ENCODE results near the gene NOS1AP. TPM values are rescaled to one million over a fixed set of nuclear protein-coding genes. Genes with fewer than 3 reads are reported as not detected.
A peak's percentile ranks its signal among the peaks of the same experiment; 100 is the strongest.

NOS1AP gene
- polyA plus RNA-seq, 3 donors, result 0.12 TPM; not detected in 2

DNA sequence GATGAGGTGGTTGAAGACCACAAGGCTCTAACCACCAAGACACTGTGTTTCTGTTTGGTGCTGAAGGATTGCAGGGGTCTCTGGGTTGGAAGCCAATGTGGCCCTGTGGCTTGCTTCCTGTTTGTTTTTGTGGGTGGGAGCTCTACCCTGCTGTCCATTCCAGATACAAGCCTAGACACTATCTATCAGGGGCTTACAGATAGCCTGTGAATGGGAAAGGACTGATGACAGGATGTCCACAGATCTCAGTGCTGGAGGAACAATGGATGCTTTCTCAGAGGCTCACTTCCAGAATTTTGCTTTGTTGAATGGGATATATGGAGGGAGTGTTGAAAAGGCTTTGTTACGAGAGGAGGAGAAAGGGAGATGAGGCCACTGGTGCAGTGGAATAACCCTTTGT, 69.7 kb downstream of the NOS1AP start:
- H3K4me1 ChIP-seq (ENCODE audit: control insufficient read depth in 1 of 2, insufficient read depth in 2 of 2, low read length in 2 of 2), result no peaks in the 10 kb centered on the region
- TF ChIP-seq, protein P1, sequence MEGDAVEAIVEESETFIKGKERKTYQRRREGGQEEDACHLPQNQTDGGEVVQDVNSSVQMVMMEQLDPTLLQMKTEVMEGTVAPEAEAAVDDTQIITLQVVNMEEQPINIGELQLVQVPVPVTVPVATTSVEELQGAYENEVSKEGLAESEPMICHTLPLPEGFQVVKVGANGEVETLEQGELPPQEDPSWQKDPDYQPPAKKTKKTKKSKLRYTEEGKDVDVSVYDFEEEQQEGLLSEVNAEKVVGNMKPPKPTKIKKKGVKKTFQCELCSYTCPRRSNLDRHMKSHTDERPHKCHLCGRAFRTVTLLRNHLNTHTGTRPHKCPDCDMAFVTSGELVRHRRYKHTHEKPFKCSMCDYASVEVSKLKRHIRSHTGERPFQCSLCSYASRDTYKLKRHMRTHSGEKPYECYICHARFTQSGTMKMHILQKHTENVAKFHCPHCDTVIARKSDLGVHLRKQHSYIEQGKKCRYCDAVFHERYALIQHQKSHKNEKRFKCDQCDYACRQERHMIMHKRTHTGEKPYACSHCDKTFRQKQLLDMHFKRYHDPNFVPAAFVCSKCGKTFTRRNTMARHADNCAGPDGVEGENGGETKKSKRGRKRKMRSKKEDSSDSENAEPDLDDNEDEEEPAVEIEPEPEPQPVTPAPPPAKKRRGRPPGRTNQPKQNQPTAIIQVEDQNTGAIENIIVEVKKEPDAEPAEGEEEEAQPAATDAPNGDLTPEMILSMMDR (IDR thresholded peaks at IDR 0.05), result no peak
- no peaks in the 10 kb centered on the region for H3K27me3 ChIP-seq (ENCODE audit: control insufficient read depth in 2 of 2, insufficient read depth in 2 of 2, low read length in 2 of 2)
- intact Hi-C loops (cut with micrococcal nuclease), result no loop called here
- H3K9ac ChIP-seq (ENCODE audit: insufficient read depth, low read length, poor library complexity, severe bottlenecking), result no peak overlapping the region
- no CpG with 5 or more reads among the region's 1 CpG for WGBS (ENCODE audit: insufficient coverage)
- no peaks in the 10 kb centered on the region for H3K79me2 ChIP-seq (ENCODE audit: insufficient read depth, low read length)
- H3K27me3 Mint-ChIP-seq (ENCODE audit: low read depth in 3 of 3), result peaks cover 6 to 9% (median 8%) of the 10 kb centered on the region in 3 donors
- H3K9me3 ChIP-seq (replicated peaks in 1 of 2; ENCODE audit: control insufficient read depth in 1 of 2, insufficient read depth in 1 of 2, low read length in 2 of 2), result no peaks in the 10 kb centered on the region
- H2AFZ ChIP-seq (ENCODE audit: insufficient read depth, low read depth, low read length, poor library complexity, severe bottlenecking), result no peak overlapping the region
- DNase-seq, result no peak
- H3K4me3 ChIP-seq (replicated peaks in 1 of 3; ENCODE audit: low read depth in 2 of 3, low read length in 3 of 3), result no peak overlapping the region
- H3K4me1 Mint-ChIP-seq, result peaks cover 6% of the 10 kb centered on the region
- peak overlapping the region in 1 of 7 donors; percentile 25 for H3K27ac Mint-ChIP-seq
- H3K36me3 Mint-ChIP-seq, result no peaks in the 10 kb centered on the region
- no peak overlapping the region for H3K4me3 Mint-ChIP-seq
- H3K36me3 ChIP-seq (replicated peaks in 1 of 2; ENCODE audit: control insufficient read depth in 1 of 2, insufficient read depth in 2 of 2, low read length in 2 of 2), result no peaks in the 10 kb centered on the region
- H3K9me3 Mint-ChIP-seq, result no peaks in the 10 kb centered on the region
- no peak overlapping the region for H3K27ac ChIP-seq (ENCODE audit: low read depth in 1 of 2, low read length in 2 of 2)
- no peaks in the 10 kb centered on the region for H4K20me1 ChIP-seq (ENCODE audit: insufficient read depth, low read length)
- H3K4me2 ChIP-seq (replicated peaks; ENCODE audit: extremely low read depth, low read length, poor library complexity, severe bottlenecking), result no peak overlapping the region

- Mint-ChIP-seq H3K36me3 (no peaks in the 10 kb centered on the region), H3K27ac (no peak overlapping the region), H3K9me3 (no peaks in the 10 kb centered on the region), H3K4me1 (peaks cover 6% of the 10 kb centered on the region), H3K4me3 (no peak overlapping the region), H3K27me3 (ENCODE audit: low read depth in 3 of 3) (peaks cover 6 to 8% (median 6%) of the 10 kb centered on the region in 3 donors)
- 73% methylated on average over 3 of the region's 5 CpGs for WGBS (ENCODE audit: insufficient coverage)
- Histone ChIP-seq H2AFZ (ENCODE audit: insufficient read depth, low read depth, low read length, poor library complexity, severe bottlenecking) (no peak overlapping the region), H3K4me3 (replicated peaks in 1 of 3; ENCODE audit: low read depth in 2 of 3, low read length in 3 of 3) (no peak overlapping the region), H3K27me3 (ENCODE audit: control insufficient read depth in 2 of 2, insufficient read depth in 2 of 2, low read length in 2 of 2) (no peaks in the 10 kb centered on the region), H4K20me1 (ENCODE audit: insufficient read depth, low read length) (no peaks in the 10 kb centered on the region), H3K4me2 (replicated peaks; ENCODE audit: extremely low read depth, low read length, poor library complexity, severe bottlenecking) (no peak overlapping the region), H3K27ac (ENCODE audit: low read depth in 1 of 2, low read length in 2 of 2) (no peak overlapping the region), H3K79me2 (ENCODE audit: insufficient read depth, low read length) (no peaks in the 10 kb centered on the region), H3K4me1 (ENCODE audit: control insufficient read depth in 1 of 2, insufficient read depth in 2 of 2, low read length in 2 of 2) (no peaks in the 10 kb centered on the region), H3K9me3 (replicated peaks in 1 of 2; ENCODE audit: control insufficient read depth in 1 of 2, insufficient read depth in 1 of 2, low read length in 2 of 2) (no peaks in the 10 kb centered on the region), H3K36me3 (replicated peaks in 1 of 2; ENCODE audit: control insufficient read depth in 1 of 2, insufficient read depth in 2 of 2, low read length in 2 of 2) (no peaks in the 10 kb centered on the region), H3K9ac (ENCODE audit: insufficient read depth, low read length, poor library complexity, severe bottlenecking) (no peak overlapping the region)
- TF ChIP-seq, protein P1 (IDR thresholded peaks at IDR 0.05), result no peak
- intact Hi-C loops (cut with micrococcal nuclease), result no loop called here
- no peak for DNase-seq
These were observed 72.0 kb downstream of the NOS1AP start for GRCh38 chr1:162141281-162142054.
